HCT116 (cell line): ENCODE results near the gene ABTB2. TPM values are rescaled to one million over a fixed set of nuclear protein-coding genes. Genes with fewer than 3 reads are reported as not detected.

Experiments
- ATAC-seq: fragments of 200-7000 bp; cut with Tn5 transposase; 2 replicates; pipeline ENCODE4 v1.9.1; 2020; ENCODE audit warnings: mild to moderate bottlenecking, moderate library complexity
- BruUV-seq: library from RNA; stranded (reverse); fragments of 400-500 nt; replicated peaks from 2 replicates; lab custom pipeline; 2021; lab: Mats Ljungman, UMichigan
- CTCF ChIA-PET: fragments of 300-600 bp; sonication (Branson Sonifier 250); formaldehyde crosslinking; loops from one replicate; lab custom pipeline; 2021; ENCODE audit warnings: antibody characterized with exemption; lab: Charles Lee
- POLR2A ChIA-PET: fragments of 300-600, 350-600 bp; sonication (Branson Sonifier 250); formaldehyde crosslinking; loops from one replicate; lab custom pipeline; 2021; ENCODE audit warnings: antibody characterized with exemption; lab: Charles Lee
- RAD21 ChIA-PET, 2 experiments: fragments of 300-600 bp; sonication (Branson Sonifier 250); formaldehyde crosslinking; loops; one replicate each; lab custom pipeline; 2023; ENCODE audit warnings: low total read pairs in 2 of 2; ENCODE audit not compliant: uncharacterized antibody in 2 of 2, unreplicated experiment in 2 of 2, low non-redundant PET in 1 of 2; lab: Charles Lee
- DNase-seq: peaks from one replicate; pipeline ENCODE4 v3.0.0-alpha.2; 2010; ENCODE audit warnings: low read depth, low spot score
- H2AFZ ChIP-seq: fragments of 200-600 bp; shearing (Covaris generic), sonication (generic); 2 replicates; pipeline ENCODE4 v1.6.1; 2017; ENCODE audit warnings: low read depth, mixed run types, mixed read lengths, antibody characterized with exemption, low read length; ENCODE audit not compliant: poor library complexity, severe bottlenecking
- H3K27ac ChIP-seq: 2 replicates; pipeline ENCODE4 v1.5.1; 2012; ENCODE audit warnings: low read depth, low read length
- H3K27me3 ChIP-seq: fragments of 200-600 bp; sonication (generic); 2 replicates; pipeline ENCODE4 v1.6.1; 2016; ENCODE audit warnings: mixed run types, low read length, mixed read lengths; ENCODE audit not compliant: insufficient read depth
- H3K36me3 ChIP-seq, 2 experiments: fragments of 200-500 bp in 1 of 2; fragments of 200-600 bp in 1 of 2; sonication (Bioruptor generic) in 1 of 2; sonication (generic) in 1 of 2; 2 replicates each; pipeline versions ENCODE4 v1.5.1 to v1.6.1; 2014 to 2016; ENCODE audit warnings: low read length in 2 of 2, inconsistent platforms in 1 of 2, mixed read lengths in 1 of 2, mixed run types in 1 of 2; ENCODE audit not compliant: insufficient read depth in 2 of 2, control insufficient read depth in 1 of 2
- H3K4me1 ChIP-seq, 2 experiments: fragments of 200-600 bp in 1 of 2; sonication (generic) in 1 of 2; 2 replicates each; pipeline versions ENCODE4 v1.5.1 to v1.6.1; 2012 to 2017; ENCODE audit warnings: low read length in 2 of 2, inconsistent platforms in 1 of 2, mild to moderate bottlenecking in 1 of 2, mixed read lengths in 1 of 2, mixed run types in 1 of 2, moderate library complexity in 1 of 2; ENCODE audit not compliant: insufficient read depth in 2 of 2, control insufficient read depth in 1 of 2
- H3K4me2 ChIP-seq: fragments of 200-600 bp; sonication (generic); 2 replicates; pipeline ENCODE4 v1.6.1; 2017; ENCODE audit warnings: mixed run types, low read length, mixed read lengths
- H3K4me3 ChIP-seq, 2 experiments: fragments of 200-600 bp in 1 of 2; sonication (generic) in 1 of 2; replicated peaks in 1 of 2; 2 replicates each; pipeline ENCODE4 v1.5.1; 2011 to 2016; ENCODE audit warnings: low read length in 2 of 2, control low read depth in 1 of 2, low read depth in 1 of 2, mild to moderate bottlenecking in 1 of 2, mixed read lengths in 1 of 2, mixed run types in 1 of 2
- H3K79me2 ChIP-seq: fragments of 200-600 bp; sonication (generic); 2 replicates; pipeline ENCODE4 v1.6.1; 2017; ENCODE audit warnings: mild to moderate bottlenecking, mixed run types, low read length, moderate library complexity, mixed read lengths; ENCODE audit not compliant: insufficient read depth
- H3K9ac ChIP-seq: fragments of 200-600 bp; sonication (generic); 2 replicates; pipeline ENCODE4 v1.6.1; 2016; ENCODE audit warnings: low read length, mixed read lengths
- H3K9me2 ChIP-seq: fragments of 200-600 bp; sonication (generic), shearing (Covaris generic); 2 replicates; pipeline ENCODE4 v1.6.1; 2017; ENCODE audit warnings: mixed run types, mild to moderate bottlenecking, moderate library complexity; ENCODE audit not compliant: insufficient read depth
- H3K9me3 ChIP-seq, 2 experiments: fragments of 200-500 bp in 1 of 2; fragments of 200-600 bp in 1 of 2; sonication (Bioruptor generic) in 1 of 2; sonication (generic) in 1 of 2; 2 replicates each; pipeline ENCODE4 v1.6.1; 2014 to 2017; ENCODE audit warnings: low read length in 2 of 2, mixed read lengths in 2 of 2, inconsistent platforms in 1 of 2, low read depth in 1 of 2, mild to moderate bottlenecking in 1 of 2, mixed run types in 1 of 2, moderate library complexity in 1 of 2; ENCODE audit not compliant: control insufficient read depth in 1 of 2, insufficient read depth in 1 of 2
- H4K20me1 ChIP-seq: fragments of 200-600 bp; sonication (generic), shearing (Covaris generic); 2 replicates; pipeline ENCODE4 v1.6.1; 2017; ENCODE audit warnings: mixed run types, mild to moderate bottlenecking, moderate library complexity; ENCODE audit not compliant: insufficient read depth
- CBX3 ChIP-seq: IDR thresholded peaks from 2 replicates; pipeline ENCODE4 v1.6.1; 2012; ENCODE audit warnings: low read depth
- ELF1 ChIP-seq: IDR thresholded peaks from 2 replicates; pipeline ENCODE4 v1.6.1; 2012; ENCODE audit warnings: low read depth, borderline replicate concordance
- FOSL1 ChIP-seq: IDR thresholded peaks from 2 replicates; pipeline ENCODE4 v1.6.1; 2012; ENCODE audit warnings: low read depth
- JUND ChIP-seq: IDR thresholded peaks from 2 replicates; pipeline ENCODE4 v1.6.1; 2012
- POLR2AphosphoS5 ChIP-seq: IDR thresholded peaks from 2 replicates; pipeline ENCODE4 v1.6.1; 2011; ENCODE audit warnings: mild to moderate bottlenecking, low read depth, low read length, moderate library complexity
- SIN3A ChIP-seq: IDR thresholded peaks from 2 replicates; pipeline ENCODE4 v1.6.1; 2012; ENCODE audit warnings: low read depth
- ZFX ChIP-seq: fragments of 450-650 bp; IDR thresholded peaks from 2 replicates; pipeline ENCODE4 v1.6.1; 2017
- intact Hi-C: fragments of 100-400 bp; cut with micrococcal nuclease; formaldehyde crosslinking; loops from 2 replicates; pipeline ENCODE4 v1.10.0; 2022
- total RNA-seq: library from RNA; stranded (reverse); gene quantifications from one replicate; pipeline ENCODE4 v1.2.1, GENCODE V29; 2021; ENCODE audit not compliant: unreplicated experiment
- TF ChIP-seq, protein P1 (sequence below): IDR thresholded peaks from 2 replicates; pipeline ENCODE4 v1.6.1; 2012; ENCODE audit warnings: low read depth
- TF ChIP-seq, protein P2 (sequence below): IDR thresholded peaks from 2 replicates; pipeline ENCODE4 v1.6.1; 2011; ENCODE audit warnings: mild to moderate bottlenecking, low read length, moderate library complexity; ENCODE audit not compliant: insufficient replicate concordance; ENCODE audit errors: extremely low read depth

ABTB2 gene
- total RNA-seq, 1 experiment from 2014 or later = 6.8 TPM

- no peak overlapping the region for H2AFZ ChIP-seq
- BruUV-seq = no TSS peak
- no peak overlapping the region for H3K4me3 ChIP-seq
- peaks cover 4 to 11% of the 10 kb centered on the region in 2 experiments for H3K4me1 ChIP-seq
- H3K9ac ChIP-seq = no peak overlapping the region
- ATAC-seq (no peak), DNase-seq (no peak)
- H3K27ac ChIP-seq = no peak overlapping the region
- no peaks in the 10 kb centered on the region for H3K9me2 ChIP-seq
- H3K9me3 ChIP-seq = no peaks in the 10 kb centered on the region
- H3K27me3 ChIP-seq = no peaks in the 10 kb centered on the region
- H3K79me2 ChIP-seq = no peaks in the 10 kb centered on the region
- no peak overlapping the region for H3K4me2 ChIP-seq
- no peaks in the 10 kb centered on the region for H4K20me1 ChIP-seq
- RAD21 ChIA-PET = no interaction called here
- intact Hi-C loops = no loop called here
- POLR2A ChIA-PET = no interaction called here
- TF ChIP-seq ZFX (no peak), SIN3A (no peak), POLR2AphosphoS5 (no peak), CBX3 (no peak), FOSL1 (no peak), ELF1 (no peak), JUND (no peak)
- TF ChIP-seq, protein P1, sequence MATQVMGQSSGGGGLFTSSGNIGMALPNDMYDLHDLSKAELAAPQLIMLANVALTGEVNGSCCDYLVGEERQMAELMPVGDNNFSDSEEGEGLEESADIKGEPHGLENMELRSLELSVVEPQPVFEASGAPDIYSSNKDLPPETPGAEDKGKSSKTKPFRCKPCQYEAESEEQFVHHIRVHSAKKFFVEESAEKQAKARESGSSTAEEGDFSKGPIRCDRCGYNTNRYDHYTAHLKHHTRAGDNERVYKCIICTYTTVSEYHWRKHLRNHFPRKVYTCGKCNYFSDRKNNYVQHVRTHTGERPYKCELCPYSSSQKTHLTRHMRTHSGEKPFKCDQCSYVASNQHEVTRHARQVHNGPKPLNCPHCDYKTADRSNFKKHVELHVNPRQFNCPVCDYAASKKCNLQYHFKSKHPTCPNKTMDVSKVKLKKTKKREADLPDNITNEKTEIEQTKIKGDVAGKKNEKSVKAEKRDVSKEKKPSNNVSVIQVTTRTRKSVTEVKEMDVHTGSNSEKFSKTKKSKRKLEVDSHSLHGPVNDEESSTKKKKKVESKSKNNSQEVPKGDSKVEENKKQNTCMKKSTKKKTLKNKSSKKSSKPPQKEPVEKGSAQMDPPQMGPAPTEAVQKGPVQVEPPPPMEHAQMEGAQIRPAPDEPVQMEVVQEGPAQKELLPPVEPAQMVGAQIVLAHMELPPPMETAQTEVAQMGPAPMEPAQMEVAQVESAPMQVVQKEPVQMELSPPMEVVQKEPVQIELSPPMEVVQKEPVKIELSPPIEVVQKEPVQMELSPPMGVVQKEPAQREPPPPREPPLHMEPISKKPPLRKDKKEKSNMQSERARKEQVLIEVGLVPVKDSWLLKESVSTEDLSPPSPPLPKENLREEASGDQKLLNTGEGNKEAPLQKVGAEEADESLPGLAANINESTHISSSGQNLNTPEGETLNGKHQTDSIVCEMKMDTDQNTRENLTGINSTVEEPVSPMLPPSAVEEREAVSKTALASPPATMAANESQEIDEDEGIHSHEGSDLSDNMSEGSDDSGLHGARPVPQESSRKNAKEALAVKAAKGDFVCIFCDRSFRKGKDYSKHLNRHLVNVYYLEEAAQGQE = no peak
- TF ChIP-seq, protein P2, sequence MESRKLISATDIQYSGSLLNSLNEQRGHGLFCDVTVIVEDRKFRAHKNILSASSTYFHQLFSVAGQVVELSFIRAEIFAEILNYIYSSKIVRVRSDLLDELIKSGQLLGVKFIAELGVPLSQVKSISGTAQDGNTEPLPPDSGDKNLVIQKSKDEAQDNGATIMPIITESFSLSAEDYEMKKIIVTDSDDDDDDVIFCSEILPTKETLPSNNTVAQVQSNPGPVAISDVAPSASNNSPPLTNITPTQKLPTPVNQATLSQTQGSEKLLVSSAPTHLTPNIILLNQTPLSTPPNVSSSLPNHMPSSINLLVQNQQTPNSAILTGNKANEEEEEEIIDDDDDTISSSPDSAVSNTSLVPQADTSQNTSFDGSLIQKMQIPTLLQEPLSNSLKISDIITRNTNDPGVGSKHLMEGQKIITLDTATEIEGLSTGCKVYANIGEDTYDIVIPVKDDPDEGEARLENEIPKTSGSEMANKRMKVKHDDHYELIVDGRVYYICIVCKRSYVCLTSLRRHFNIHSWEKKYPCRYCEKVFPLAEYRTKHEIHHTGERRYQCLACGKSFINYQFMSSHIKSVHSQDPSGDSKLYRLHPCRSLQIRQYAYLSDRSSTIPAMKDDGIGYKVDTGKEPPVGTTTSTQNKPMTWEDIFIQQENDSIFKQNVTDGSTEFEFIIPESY = no peak
- no peaks in the 10 kb centered on the region for H3K36me3 ChIP-seq
- CTCF ChIA-PET = no interaction called here
Measured at GRCh38 chr11:34284811-34285481, 72.9 kb downstream of the ABTB2 start.
